Neuronal stem cell (in vitro differentiated cells): ENCODE measurements around the gene RIPOR3.

Experiments
- DNase-seq: peaks from one replicate; pipeline ENCODE4 v3.0.0-alpha.2; 2013; ENCODE audit warnings: low spot score
- H2AFZ ChIP-seq: one replicate; pipeline ENCODE4 v1.6.1; 2013; ENCODE audit warnings: mild to moderate bottlenecking, low read length, inconsistent platforms
- H2AK5ac ChIP-seq: 2 replicates; pipeline ENCODE4 v1.6.1; 2013; ENCODE audit warnings: low read depth, mild to moderate bottlenecking, inconsistent platforms, low read length, moderate library complexity, mixed read lengths
- H2BK120ac ChIP-seq: 2 replicates; pipeline ENCODE4 v1.6.1; 2013; ENCODE audit warnings: low read depth, mild to moderate bottlenecking, inconsistent platforms, low read length, moderate library complexity, mixed read lengths
- H2BK12ac ChIP-seq: one replicate; pipeline ENCODE4 v1.6.1; 2013; ENCODE audit warnings: low read length, inconsistent platforms
- H2BK15ac ChIP-seq: 2 replicates; pipeline ENCODE4 v1.6.1; 2013; ENCODE audit warnings: mild to moderate bottlenecking, low read length, inconsistent platforms, mixed read lengths
- H2BK5ac ChIP-seq: one replicate; pipeline ENCODE4 v1.6.1; 2013; ENCODE audit warnings: inconsistent platforms, mild to moderate bottlenecking, low read length, moderate library complexity
- H3K14ac ChIP-seq: one replicate; pipeline ENCODE4 v1.6.1; 2013; ENCODE audit warnings: low read length, inconsistent platforms
- H3K18ac ChIP-seq: 2 replicates; pipeline ENCODE4 v1.6.1; 2013; ENCODE audit warnings: low read length, inconsistent platforms
- H3K23ac ChIP-seq: 2 replicates; pipeline ENCODE4 v1.6.1; 2013; ENCODE audit warnings: low read depth, mild to moderate bottlenecking, mixed read lengths, low read length, inconsistent platforms; ENCODE audit not compliant: poor library complexity
- H3K27ac ChIP-seq: replicated peaks from 3 replicates; pipeline ENCODE4 v1.5.1; 2013; ENCODE audit warnings: low read length, inconsistent platforms
- H3K27me3 ChIP-seq, 3 experiments: 2 replicates each; pipeline ENCODE4 v1.6.1; 2013; ENCODE audit warnings: low read length in 3 of 3, mild to moderate bottlenecking in 2 of 3, inconsistent platforms in 1 of 3, low read depth in 1 of 3, mixed read lengths in 1 of 3, moderate library complexity in 1 of 3; ENCODE audit not compliant: control insufficient read depth in 3 of 3, insufficient read depth in 3 of 3
- H3K36me3 ChIP-seq, 2 donors: replicated peaks in 1 of 2; 2 replicates each; pipeline ENCODE4 v1.6.1; 2013; ENCODE audit warnings: low read length in 2 of 2; ENCODE audit not compliant: control insufficient read depth in 2 of 2, insufficient read depth in 2 of 2
- H3K4ac ChIP-seq: 2 replicates; pipeline ENCODE4 v1.6.1; 2013; ENCODE audit warnings: inconsistent platforms, mild to moderate bottlenecking, low read length, moderate library complexity
- H3K4me1 ChIP-seq, 2 donors: 1 replicate in 1 of 2; 2 replicates in 1 of 2; pipeline ENCODE4 v1.6.1; 2013; ENCODE audit warnings: low read length in 2 of 2, low read depth in 1 of 2; ENCODE audit not compliant: control insufficient read depth in 2 of 2, insufficient read depth in 1 of 2
- H3K4me2 ChIP-seq: one replicate; pipeline ENCODE4 v1.6.1; 2013; ENCODE audit warnings: mild to moderate bottlenecking, low read length, inconsistent platforms; ENCODE audit not compliant: insufficient read depth, poor library complexity, severe bottlenecking
- H3K4me3 ChIP-seq, 2 donors: 2 replicates each; pipeline ENCODE4 v1.5.1; 2013; ENCODE audit warnings: low read length in 2 of 2, mild to moderate bottlenecking in 2 of 2, inconsistent platforms in 1 of 2, moderate library complexity in 1 of 2
- H3K79me1 ChIP-seq: one replicate; pipeline ENCODE4 v1.6.1; 2013; ENCODE audit warnings: low read depth, mild to moderate bottlenecking, inconsistent platforms, low read length, moderate library complexity
- H3K9ac ChIP-seq: one replicate; pipeline ENCODE4 v1.6.1; 2013; ENCODE audit warnings: mild to moderate bottlenecking, low read depth, low read length, inconsistent platforms; ENCODE audit not compliant: poor library complexity
- H3K9me3 ChIP-seq, 2 donors: replicated peaks in 1 of 2; 2 replicates each; pipeline versions ENCODE3 to v1.6.1; 2013; ENCODE audit warnings: low read length in 2 of 2, mild to moderate bottlenecking in 2 of 2, inconsistent platforms in 1 of 2, low read depth in 1 of 2, mixed read lengths in 1 of 2, moderate library complexity in 1 of 2; ENCODE audit not compliant: control insufficient read depth in 2 of 2, insufficient read depth in 1 of 2
- H4K8ac ChIP-seq: one replicate; pipeline ENCODE4 v1.6.1; 2013; ENCODE audit warnings: low read depth, mild to moderate bottlenecking, inconsistent platforms, low read length, moderate library complexity
- H4K91ac ChIP-seq: one replicate; pipeline ENCODE4 v1.6.1; 2013; ENCODE audit warnings: low read length, low read depth, mild to moderate bottlenecking, inconsistent platforms; ENCODE audit not compliant: poor library complexity
- WGBS, 2 donors: extraction: QIAGEN DNeasy Blood & Tissue Kit; methylation state at CpG; one replicate each; pipeline ENCODE4 v1.1.7; 2013; ENCODE audit warnings: missing lambda C conversion rate in 2 of 2, mixed read lengths in 1 of 2; ENCODE audit not compliant: insufficient read length in 2 of 2, insufficient replicate concordance in 1 of 2; ENCODE audit errors: extremely low coverage in 2 of 2; 5-methylcytosine and 5-hydroxymethylcytosine counted together

The RIPOR3 gene

GRCh38 chr20:50632701-50633100, 58.6 kb downstream of the RIPOR3 start:
- Histone ChIP-seq H3K14ac (no peak overlapping the region), H3K9me3 (no peaks in the 10 kb centered on the region), H3K18ac (peak overlapping the region; percentile 17), H2BK5ac (no peak overlapping the region), H3K4me3 (no peak overlapping the region), H2AK5ac (peak overlapping the region; percentile 46), H4K8ac (no peak overlapping the region), H2BK120ac (no peak overlapping the region), H3K4ac (no peak overlapping the region), H3K4me1 (peaks cover 20% of the 10 kb centered on the region in 2 donors), H3K4me2 (no peak overlapping the region), H3K27ac (no peak overlapping the region), H4K91ac (no peak overlapping the region), H3K23ac (no peak overlapping the region), H3K9ac (no peak overlapping the region), H2BK15ac (peak overlapping the region; percentile 2), H3K79me1 (peaks cover 5% of the 10 kb centered on the region), H3K36me3 (no peaks in the 10 kb centered on the region), H2AFZ (no peak overlapping the region), H2BK12ac (no peak overlapping the region), H3K27me3 (no peaks in the 10 kb centered on the region)
- no peak for DNase-seq
- WGBS, 2 donors: no CpG with 5 or more reads among the region's 5 CpGs

DNA sequence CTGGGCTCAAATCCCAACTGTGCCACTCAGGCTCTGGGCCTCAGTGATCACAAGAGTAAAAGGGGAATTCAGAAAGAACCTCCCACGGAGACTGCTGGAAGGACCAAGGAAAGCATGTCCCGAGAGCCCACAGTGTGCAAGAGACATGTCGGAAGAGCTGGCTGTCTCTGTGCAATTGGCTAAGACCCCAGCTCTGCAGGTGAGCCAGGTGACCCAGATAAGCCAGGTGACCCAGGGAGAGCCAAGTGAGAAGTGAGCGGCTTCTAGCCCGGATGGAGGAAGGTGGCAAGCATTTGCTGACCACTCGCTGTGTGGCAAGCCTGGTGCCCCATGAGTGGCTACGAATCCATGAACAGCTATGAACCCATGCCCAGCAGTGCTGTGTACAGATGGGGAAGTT, 59.1 kb downstream of the RIPOR3 start:
- H2BK120ac ChIP-seq: no peak overlapping the region
- H3K4ac ChIP-seq: no peak overlapping the region
- H2AK5ac ChIP-seq: no peak overlapping the region
- no peak overlapping the region for H2BK12ac ChIP-seq
- peak overlapping the region; percentile 2 for H2BK15ac ChIP-seq
- H3K14ac ChIP-seq: no peak overlapping the region
- no peak overlapping the region for H3K18ac ChIP-seq
- H3K4me2 ChIP-seq: no peak overlapping the region
- H3K9ac ChIP-seq: no peak overlapping the region
- H3K27ac ChIP-seq: no peak overlapping the region
- no peaks in the 10 kb centered on the region for H3K9me3 ChIP-seq
- H2AFZ ChIP-seq: no peak overlapping the region
- no peak overlapping the region for H3K23ac ChIP-seq
- no peak overlapping the region for H3K4me3 ChIP-seq
- no peaks in the 10 kb centered on the region for H3K36me3 ChIP-seq
- no peak overlapping the region for H4K91ac ChIP-seq
- H2BK5ac ChIP-seq: no peak overlapping the region
- no peak overlapping the region for H4K8ac ChIP-seq
- H3K27me3 ChIP-seq: no peaks in the 10 kb centered on the region
- H3K4me1 ChIP-seq: peaks cover 19 to 20% of the 10 kb centered on the region in 2 donors
- no peak for DNase-seq
- H3K79me1 ChIP-seq: peaks cover 5% of the 10 kb centered on the region
- no CpG with 5 or more reads among the region's 7 CpGs for WGBS, 2 donors

- peaks cover 1% of the 10 kb centered on the region for H3K79me1 ChIP-seq
- no peak overlapping the region for H2AFZ ChIP-seq
- H2AK5ac ChIP-seq: peak overlapping the region; percentile 93
These were observed 60.6 kb downstream of the RIPOR3 start for GRCh38 chr20:50630578-50631263.

GRCh38 chr20:50629670-50630045, 61.7 kb downstream of the RIPOR3 start:
- Histone ChIP-seq H2AFZ (no peak overlapping the region), H4K8ac (no peak overlapping the region), H3K9me3 (no peaks in the 10 kb centered on the region), H4K91ac (peak overlapping the region; percentile 69), H3K23ac (peak overlapping the region; percentile 4), H2AK5ac (peak overlapping the region; percentile 88), H2BK12ac (peak overlapping the region; percentile 89), H3K4me1 (peaks cover 8 to 9% of the 10 kb centered on the region in 2 donors), H3K27me3 (peaks cover 0 to 2% (median 0%) of the 10 kb centered on the region in 3 experiments), H3K4ac (peak overlapping the region; percentile 90), H3K4me2 (no peak overlapping the region), H3K27ac (no peak overlapping the region), H2BK120ac (peak overlapping the region; percentile 39), H2BK5ac (peak overlapping the region; percentile 79), H2BK15ac (peak overlapping the region; percentile 87), H3K4me3 (no peak overlapping the region), H3K14ac (peak overlapping the region; percentile 79), H3K36me3 (no peaks in the 10 kb centered on the region), H3K79me1 (peaks cover 1% of the 10 kb centered on the region), H3K18ac (peak overlapping the region; percentile 80), H3K9ac (no peak overlapping the region)
- no CpG with 5 or more reads among the region's 7 CpGs for WGBS, 2 donors
- no peak for DNase-seq

More at GRCh38 chr20:50630578-50631263, 60.6 kb downstream of the RIPOR3 start:
- Histone ChIP-seq H3K4me2 (no peak overlapping the region), H2BK15ac (peak overlapping the region; percentile 75), H3K9me3 (no peaks in the 10 kb centered on the region), H3K4ac (peak overlapping the region; percentile 61), H3K27ac (no peak overlapping the region), H4K91ac (no peak overlapping the region), H2BK120ac (peak overlapping the region; percentile 95), H2BK12ac (no peak overlapping the region), H3K23ac (peak overlapping the region; percentile 50), H3K14ac (no peak overlapping the region), H3K4me3 (no peak overlapping the region), H3K9ac (no peak overlapping the region), H3K4me1 (peaks cover 8 to 9% of the 10 kb centered on the region in 2 donors), H2BK5ac (no peak overlapping the region), H3K27me3 (no peaks in the 10 kb centered on the region), H3K36me3 (no peaks in the 10 kb centered on the region), H3K18ac (peak overlapping the region; percentile 81), H4K8ac (no peak overlapping the region)
- DNase-seq: no peak
- WGBS, 2 donors: no CpG with 5 or more reads among the region's 21 CpGs
